ENCODE results near the gene UBE2U. TPM values are rescaled to one million over a fixed set of nuclear protein-coding genes. Genes with fewer than 3 reads are reported as not detected.

Gene UBE2U
- total and polyA plus RNA-seq, 2 of the 8 experiments (the other 6 are each of a cell fraction or from before 2014, with no cell fraction given), result not detected

DNA sequence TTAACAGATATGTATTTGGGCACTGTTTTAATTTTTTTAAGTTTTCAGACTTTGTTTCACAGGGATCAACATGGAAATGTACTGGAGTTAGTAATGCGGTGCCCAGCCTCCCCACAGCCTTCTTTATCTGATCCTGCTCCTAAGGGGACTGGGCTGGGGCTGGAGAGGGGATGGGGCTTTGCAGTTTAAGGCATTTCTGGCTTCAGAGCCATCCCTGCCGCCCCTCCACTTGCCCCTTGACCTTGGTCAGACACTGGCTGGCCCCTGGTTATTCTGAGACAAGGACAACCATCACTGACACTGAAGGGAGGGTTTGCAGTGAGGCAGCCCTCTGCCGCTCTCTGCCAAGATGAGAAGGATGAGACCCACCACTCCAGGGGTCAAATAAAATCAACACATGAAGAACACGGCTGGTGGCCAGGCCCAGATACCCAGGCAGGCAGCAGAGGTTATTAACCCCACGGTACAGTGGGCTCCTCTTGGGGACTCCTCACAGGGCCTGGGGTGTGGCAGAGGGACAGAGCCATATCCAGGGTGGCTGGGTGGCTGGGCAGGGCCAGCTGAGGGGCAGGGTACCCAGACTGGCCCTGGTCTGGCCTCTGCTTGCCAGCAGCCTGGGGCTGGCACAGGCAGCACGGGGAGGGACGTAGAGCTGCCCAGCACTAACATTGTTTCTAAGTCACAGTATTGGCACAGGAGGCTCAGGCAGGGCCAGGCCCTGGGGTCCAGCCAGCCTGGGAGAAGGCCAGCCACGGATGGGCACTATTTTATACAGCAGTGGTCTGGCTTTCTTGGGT, 7.2 kb upstream of the UBE2U start:
- no peak overlapping the region for H3K23ac ChIP-seq (ENCODE audit: insufficient read length)
- no peak overlapping the region for H2BK120ac ChIP-seq (replicated peaks; ENCODE audit: low read depth, low read length)
- H3K9ac ChIP-seq (replicated peaks in 1 of 4; ENCODE audit: extremely low read depth in 1 of 4, low read depth in 3 of 4, low read length in 3 of 4), result no peak overlapping the region
- no peak for DNase-seq (ENCODE audit: low read depth in 1 of 2, low spot score in 2 of 2)
- H2AFZ ChIP-seq (ENCODE audit: low read length), result no peak overlapping the region
- TF ChIP-seq SAP30 (IDR thresholded peaks at IDR 0.05; ENCODE audit: insufficient read depth, insufficient replicate concordance, low read length) (no peak), TBP (IDR thresholded peaks at IDR 0.05; ENCODE audit: low read depth, low read length) (no peak), CHD2 (IDR thresholded peaks at IDR 0.05; ENCODE audit: low read length) (no peak), CBX8 (IDR thresholded peaks at IDR 0.05; ENCODE audit: borderline replicate concordance, low read depth, low read length) (no peak), MAX (IDR thresholded peaks at IDR 0.05) (no peak)
- FAIRE-seq, result no peak
- H2BK20ac ChIP-seq (ENCODE audit: low read length), result no peak overlapping the region
- no peaks in the 10 kb centered on the region for H3K79me2 ChIP-seq (ENCODE audit: control insufficient read depth in 1 of 2, insufficient read depth in 2 of 2, low read length in 2 of 2)
- H4K91ac ChIP-seq (replicated peaks; ENCODE audit: insufficient read length, low read length), result no peak overlapping the region
- no peak overlapping the region for H4K5ac ChIP-seq (ENCODE audit: insufficient read length, low read depth, low read length)
- peaks cover 0 to 5% (median 0%) of the 10 kb centered on the region in 4 experiments; a peak in 2 of 7 replicates for H3K4me1 ChIP-seq (replicated peaks in 1 of 4; ENCODE audit: control insufficient read depth in 3 of 4, insufficient read depth in 4 of 4, low read length in 3 of 4)
- 89% methylated on average over 8 of the region's 8 CpGs; no CpG with 5 or more reads in 1 of the 2 experiments for WGBS, 2 experiments (ENCODE audit: extremely low coverage in 1 of 2, insufficient coverage in 1 of 2, insufficient read length in 1 of 2, insufficient replicate concordance in 2 of 2, low coverage in 1 of 2, low lambda C conversion rate in 2 of 2, missing lambda C conversion rate in 1 of 2)
- H2BK15ac ChIP-seq (ENCODE audit: low read length), result no peak overlapping the region
- H4K8ac ChIP-seq (ENCODE audit: extremely low read depth, insufficient read depth, low read length), result no peak overlapping the region
- no peaks in the 10 kb centered on the region for H4K20me1 ChIP-seq (replicated peaks in 1 of 2; ENCODE audit: control insufficient read depth in 1 of 2, insufficient read depth in 2 of 2, low read length in 2 of 2)
- ChIA-PET POLR2A (ENCODE audit: partially characterized antibody) (interaction anchor here (1.2 kb wide), 1 partner anchor 14 kb away, joined by 3 read pairs; no protein-coding TSS in a partner anchor), CTCF (ENCODE audit: partially characterized antibody) (interaction anchor here (0.9 to 3.0 kb wide), 4 partner anchors 56 to 577 kb away, joined by 3 to 7 read pairs (median 4); no protein-coding TSS in a partner anchor)
- H3K56ac ChIP-seq (replicated peaks; ENCODE audit: insufficient read length, low read depth, low read length), result no peak overlapping the region
- H3K36me3 ChIP-seq (ENCODE audit: control insufficient read depth in 2 of 4, insufficient read depth in 4 of 4, low read length in 3 of 4), result no peaks in the 10 kb centered on the region
- no peak overlapping the region for H3K18ac ChIP-seq (ENCODE audit: extremely low read depth, low read length)
- H3K27ac ChIP-seq (ENCODE audit: low read depth, low read length), result no peak overlapping the region
- H3K4ac ChIP-seq (replicated peaks; ENCODE audit: insufficient read length, low read depth, low read length), result no peak overlapping the region
- no peak overlapping the region for H2BK5ac ChIP-seq (ENCODE audit: low read depth, low read length)
- no peaks in the 10 kb centered on the region for H3K79me1 ChIP-seq (ENCODE audit: low read depth, low read length)
- no peak overlapping the region for H3K4me2 ChIP-seq (ENCODE audit: insufficient read depth in 1 of 2, low read depth in 2 of 2, low read length in 2 of 2)
- H3K4me3 ChIP-seq (ENCODE audit: extremely low read depth in 1 of 4, insufficient read depth in 2 of 4, low read depth in 3 of 4, low read length in 4 of 4), result no peak overlapping the region
- H3K27me3 ChIP-seq (replicated peaks in 1 of 4; ENCODE audit: control insufficient read depth in 3 of 4, extremely low read depth in 1 of 4, insufficient read depth in 3 of 4, low read length in 3 of 4), result no peaks in the 10 kb centered on the region
- H2AK5ac ChIP-seq (ENCODE audit: low read depth, low read length), result no peak overlapping the region
- H3K14ac ChIP-seq (ENCODE audit: insufficient read length), result no peak overlapping the region
- H2BK12ac ChIP-seq (ENCODE audit: low read depth, low read length), result no peak overlapping the region
- no peaks in the 10 kb centered on the region for H3K23me2 ChIP-seq (ENCODE audit: low read depth, low read length)
- H3K9me3 ChIP-seq (ENCODE audit: insufficient read depth in 2 of 2, low read depth in 1 of 2, low read length in 1 of 2), result no peaks in the 10 kb centered on the region; a peak in 1 of 4 replicates
